CD8-positive, alpha-beta memory T cell (primary cell): Measurements from ENCODE around the gene NDFIP1. TPM values are rescaled to one million over a fixed set of nuclear protein-coding genes. Genes with fewer than 3 reads are reported as not detected.
A peak's percentile ranks its signal among the peaks of the same experiment; 100 is the strongest.
"Not testable (repeated sequence)": the region's sequence is repeated elsewhere in the genome, so short reads cannot be mapped to it uniquely, and the experiment has no call there.

Experiments used
- CTCF ChIA-PET: fragments of 350-600 bp; sonication (Branson Sonifier 250); formaldehyde crosslinking; loops from one replicate; lab custom pipeline; 2021; ENCODE audit warnings: antibody characterized with exemption; lab: Charles Lee
- POLR2A ChIA-PET: fragments of 350-600 bp; sonication (Branson Sonifier 250); formaldehyde crosslinking; loops from one replicate; lab custom pipeline; 2021; ENCODE audit warnings: antibody characterized with exemption; lab: Charles Lee
- DNase-seq, 5 donors: peaks; one replicate each; pipeline versions ENCODE4 v3.0.0 to v3.0.0-alpha.2; 2020 to 2022; ENCODE audit warnings: mixed read lengths in 1 of 5
- H3K27ac ChIP-seq: one replicate; pipeline ENCODE4 v1.7.0; 2013; ENCODE audit warnings: low read depth, mild to moderate bottlenecking, low read length, moderate library complexity
- H3K27me3 ChIP-seq: 2 replicates; pipeline ENCODE4 v1.7.0; 2013; ENCODE audit warnings: low read length, mild to moderate bottlenecking; ENCODE audit not compliant: insufficient read depth, poor library complexity, severe bottlenecking
- H3K36me3 ChIP-seq: 2 replicates; pipeline ENCODE4 v1.7.0; 2013; ENCODE audit warnings: mild to moderate bottlenecking, low read length, moderate library complexity; ENCODE audit not compliant: insufficient read depth
- H3K4me1 ChIP-seq: 2 replicates; pipeline ENCODE4 v1.7.0; 2013; ENCODE audit warnings: mild to moderate bottlenecking, low read length, moderate library complexity; ENCODE audit not compliant: insufficient read depth
- H3K4me3 ChIP-seq: 2 replicates; pipeline ENCODE4 v1.7.0; 2013; ENCODE audit warnings: mild to moderate bottlenecking, low read length
- H3K9me3 ChIP-seq: 2 replicates; pipeline ENCODE4 v1.7.0; 2013; ENCODE audit warnings: mild to moderate bottlenecking, low read length
- H3K27ac Mint-ChIP-seq, 8 donors: one replicate each; pipeline ENCODE4 v1.8.0; 2020 to 2021; ENCODE audit warnings: mixed read lengths in 8 of 8, mild to moderate bottlenecking in 6 of 8, inconsistent platforms in 3 of 8, moderate library complexity in 3 of 8
- H3K27me3 Mint-ChIP-seq, 2 donors: one replicate each; pipeline ENCODE4 v1.8.0; 2020 to 2021; ENCODE audit warnings: mixed read lengths in 2 of 2, mild to moderate bottlenecking in 1 of 2, moderate library complexity in 1 of 2
- H3K36me3 Mint-ChIP-seq, 3 donors: one replicate each; pipeline ENCODE4 v1.8.0; 2020 to 2021; ENCODE audit warnings: mixed read lengths in 3 of 3, inconsistent platforms in 1 of 3, mild to moderate bottlenecking in 1 of 3
- H3K4me1 Mint-ChIP-seq, 3 donors: one replicate each; pipeline ENCODE4 v1.8.0; 2020 to 2021; ENCODE audit warnings: mixed read lengths in 3 of 3, inconsistent platforms in 1 of 3, mild to moderate bottlenecking in 1 of 3
- H3K4me3 Mint-ChIP-seq, 7 donors: one replicate each; pipeline ENCODE4 v1.8.0; 2020 to 2021; ENCODE audit warnings: mixed read lengths in 7 of 7, mild to moderate bottlenecking in 6 of 7, moderate library complexity in 4 of 7, inconsistent platforms in 2 of 7
- H3K9me3 Mint-ChIP-seq, 5 donors: one replicate each; pipeline ENCODE4 v1.8.0; 2020 to 2022; ENCODE audit warnings: mixed read lengths in 5 of 5, mild to moderate bottlenecking in 3 of 5, moderate library complexity in 2 of 5, inconsistent platforms in 1 of 5
- polyA plus RNA-seq: library from polyadenylated mRNA; unstranded; fragments of 300-500 nt; fragmentation: Illumina TruSeq; gene quantifications from one replicate; pipeline ENCODE4 v1.2.3, GENCODE V29; 2021
- total RNA-seq, 2 experiments: library from RNA; stranded (reverse); gene quantifications; one replicate each; pipeline ENCODE4 v1.2.3, GENCODE V29; 2021

The NDFIP1 gene
- total and polyA plus RNA-seq, 3 experiments from 2014 or later = 58.3 to 84.4 (median 81.3) TPM

DNA sequence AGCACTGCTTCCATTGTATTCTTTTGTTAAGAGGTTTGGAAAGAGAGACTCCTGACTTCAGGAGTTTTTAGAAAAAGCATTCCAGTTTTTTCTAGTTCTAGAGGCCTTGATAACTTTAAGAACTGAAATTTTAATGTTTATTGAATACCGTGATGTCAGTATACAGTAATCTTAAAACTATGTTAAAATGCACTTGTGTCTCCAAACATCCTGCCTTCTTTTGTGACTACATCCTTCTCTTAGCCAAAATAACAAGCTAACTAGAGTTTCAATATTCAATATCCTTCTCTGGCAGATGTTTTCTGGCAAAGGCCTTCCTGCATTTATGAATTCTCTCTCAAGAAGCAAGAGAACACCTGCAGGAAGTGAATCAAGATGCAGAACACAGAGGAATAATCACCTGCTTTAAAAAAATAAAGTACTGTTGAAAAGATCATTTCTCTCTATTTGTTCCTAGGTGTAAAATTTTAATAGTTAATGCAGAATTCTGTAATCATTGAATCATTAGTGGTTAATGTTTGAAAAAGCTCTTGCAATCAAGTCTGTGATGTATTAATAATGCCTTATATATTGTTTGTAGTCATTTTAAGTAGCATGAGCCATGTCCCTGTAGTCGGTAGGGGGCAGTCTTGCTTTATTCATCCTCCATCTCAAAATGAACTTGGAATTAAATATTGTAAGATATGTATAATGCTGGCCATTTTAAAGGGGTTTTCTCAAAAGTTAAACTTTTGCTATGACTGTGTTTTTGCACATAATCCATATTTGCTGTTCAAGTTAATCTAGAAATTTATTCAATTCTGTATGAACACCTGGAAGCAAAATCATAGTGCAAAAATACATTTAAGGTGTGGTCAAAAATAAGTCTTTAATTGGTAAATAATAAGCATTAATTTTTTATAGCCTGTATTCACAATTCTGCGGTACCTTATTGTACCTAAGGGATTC lies 43.1 kb downstream of the NDFIP1 start:
- no peak overlapping the region for H3K4me3 ChIP-seq
- no peak overlapping the region for H3K27ac ChIP-seq
- peaks cover 26% of the 10 kb centered on the region for H3K36me3 ChIP-seq
- H3K9me3 ChIP-seq = no peaks in the 10 kb centered on the region
- DNase-seq = peak; percentile 35 to 59 (median 50)
- Mint-ChIP-seq H3K27ac (peak overlapping the region in 2 of 8 donors; percentile 32 to 50), H3K4me1 (peaks cover 2 to 10% (median 9%) of the 10 kb centered on the region in 3 donors), H3K4me3 (no peak overlapping the region), H3K27me3 (no peaks in the 10 kb centered on the region), H3K36me3 (peaks cover 6 to 66% (median 11%) of the 10 kb centered on the region in 3 donors), H3K9me3 (no peaks in the 10 kb centered on the region)
- POLR2A ChIA-PET = no interaction called here
- CTCF ChIA-PET = interaction anchor here (0.7 to 2.1 kb wide), 11 partner anchors 8 to 772 kb away, joined by 3 to 13 read pairs (median 3); partner anchors contain the start of gene GNPDA1
- H3K4me1 ChIP-seq = no peaks in the 10 kb centered on the region
- no peaks in the 10 kb centered on the region for H3K27me3 ChIP-seq

DNA sequence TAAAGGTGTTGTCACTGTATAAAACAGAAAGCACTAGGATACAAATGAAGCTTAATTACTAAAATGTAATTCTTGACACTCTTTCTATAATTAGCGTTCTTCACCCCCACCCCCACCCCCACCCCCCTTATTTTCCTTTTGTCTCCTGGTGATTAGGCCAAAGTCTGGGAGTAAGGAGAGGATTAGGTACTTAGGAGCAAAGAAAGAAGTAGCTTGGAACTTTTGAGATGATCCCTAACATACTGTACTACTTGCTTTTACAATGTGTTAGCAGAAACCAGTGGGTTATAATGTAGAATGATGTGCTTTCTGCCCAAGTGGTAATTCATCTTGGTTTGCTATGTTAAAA lies 43.8 kb downstream of the NDFIP1 start:
- no peaks in the 10 kb centered on the region for H3K4me1 ChIP-seq
- peak overlapping the region in 1 of 8 donors; percentile 17 for H3K27ac Mint-ChIP-seq
- no peak for DNase-seq
- no peak overlapping the region for H3K27ac ChIP-seq
- H3K27me3 Mint-ChIP-seq = no peaks in the 10 kb centered on the region
- H3K27me3 ChIP-seq = no peaks in the 10 kb centered on the region
- peaks cover 2 to 10% (median 8%) of the 10 kb centered on the region in 3 donors for H3K4me1 Mint-ChIP-seq
- ChIA-PET CTCF (interaction anchor here (0.7 to 2.1 kb wide), 9 partner anchors 9 to 772 kb away, joined by 3 to 13 read pairs (median 4); no protein-coding TSS in a partner anchor), POLR2A (no interaction called here)
- no peaks in the 10 kb centered on the region for H3K9me3 ChIP-seq
- H3K36me3 Mint-ChIP-seq = peaks cover 4 to 63% (median 7%) of the 10 kb centered on the region in 3 donors
- H3K36me3 ChIP-seq = peaks cover 19% of the 10 kb centered on the region
- no peak overlapping the region for H3K4me3 ChIP-seq
- H3K4me3 Mint-ChIP-seq = no peak overlapping the region
- no peaks in the 10 kb centered on the region for H3K9me3 Mint-ChIP-seq

DNA sequence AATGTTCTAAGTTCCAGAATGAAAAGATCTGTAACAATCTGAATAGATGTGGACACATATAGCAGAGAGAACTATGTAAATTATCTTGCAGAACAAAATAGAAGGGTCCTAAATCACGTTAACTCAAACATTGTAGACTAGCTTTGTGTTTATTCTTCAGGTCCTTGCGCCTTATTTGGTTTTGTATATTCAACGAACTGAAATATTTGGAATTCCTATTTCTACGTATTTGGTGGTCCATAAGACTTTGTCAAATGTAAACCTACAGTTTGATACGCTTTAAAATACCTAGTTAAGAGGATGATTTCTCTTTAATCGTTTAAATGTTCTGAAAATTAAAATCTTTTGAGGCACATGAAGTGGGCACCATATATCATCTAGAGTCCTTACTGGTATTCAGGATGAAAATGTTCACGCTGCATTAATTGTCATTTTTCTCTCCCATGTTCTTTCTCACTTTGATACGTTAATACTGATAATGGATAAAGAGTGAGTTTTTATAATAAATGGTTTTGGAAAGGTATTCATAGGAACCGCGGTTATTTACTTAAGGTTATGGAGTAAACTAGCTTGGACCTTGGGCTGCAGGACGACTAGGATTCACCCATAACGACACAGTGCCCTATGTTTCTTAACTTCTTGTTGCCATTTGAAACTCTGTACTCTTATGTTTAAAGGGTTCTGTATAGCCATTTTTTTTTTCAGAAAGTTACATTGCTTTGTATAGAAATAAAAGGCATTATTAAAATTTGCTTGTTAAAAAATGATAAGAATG lies 45.3 kb downstream of the NDFIP1 start:
- no peaks in the 10 kb centered on the region for H3K9me3 ChIP-seq
- Mint-ChIP-seq H3K27me3 (no peaks in the 10 kb centered on the region), H3K4me3 (no peak overlapping the region), H3K4me1 (peaks cover 2 to 10% (median 5%) of the 10 kb centered on the region in 3 donors), H3K36me3 (peaks cover 0 to 58% (median 2%) of the 10 kb centered on the region in 3 donors), H3K9me3 (no peaks in the 10 kb centered on the region), H3K27ac (no peak overlapping the region)
- no peak for DNase-seq
- POLR2A ChIA-PET = no interaction called here
- H3K27me3 ChIP-seq = no peaks in the 10 kb centered on the region
- no peak overlapping the region for H3K27ac ChIP-seq
- no peaks in the 10 kb centered on the region for H3K4me1 ChIP-seq
- no peak overlapping the region for H3K4me3 ChIP-seq
- CTCF ChIA-PET = interaction anchor here (0.7 to 1.2 kb wide), 2 partner anchors 10 to 395 kb away, joined by 3 read pairs; no protein-coding TSS in a partner anchor
- peaks cover 11% of the 10 kb centered on the region for H3K36me3 ChIP-seq

DNA sequence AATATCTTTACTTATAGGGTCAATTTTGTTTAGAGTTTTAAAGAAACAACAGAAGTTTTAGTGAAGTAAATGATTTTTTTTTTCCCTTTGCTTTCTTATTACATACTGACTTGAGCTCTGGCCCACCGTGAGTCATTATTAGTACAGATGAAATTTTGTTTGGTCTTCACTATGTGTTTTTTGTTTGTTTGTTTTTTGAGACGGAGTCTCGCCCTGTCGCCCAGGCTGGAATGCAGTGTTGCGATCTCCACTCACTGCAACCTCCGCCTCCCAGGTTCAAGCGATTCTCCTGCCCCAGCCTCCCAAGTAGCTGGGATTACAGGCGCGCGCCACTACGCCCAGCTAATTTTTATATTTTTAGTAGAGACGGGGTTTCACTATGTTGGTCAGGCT lies 45.9 kb downstream of the NDFIP1 start:
- POLR2A ChIA-PET, H3K4me3 Mint-ChIP-seq, H3K9me3 Mint-ChIP-seq, H3K27me3 Mint-ChIP-seq, H3K27ac Mint-ChIP-seq, DNase-seq, H3K4me3 ChIP-seq, H3K27ac ChIP-seq, H3K4me1 Mint-ChIP-seq, H3K27me3 ChIP-seq, H3K9me3 ChIP-seq, H3K4me1 ChIP-seq: not testable (repeated sequence)
- peaks cover 11% of the 10 kb centered on the region for H3K36me3 ChIP-seq
- H3K36me3 Mint-ChIP-seq = peaks cover 0 to 56% (median 2%) of the 10 kb centered on the region in 3 donors
- CTCF ChIA-PET = interaction anchor here (1.2 kb wide), 1 partner anchor 395 kb away, joined by 3 read pairs; no protein-coding TSS in a partner anchor

DNA sequence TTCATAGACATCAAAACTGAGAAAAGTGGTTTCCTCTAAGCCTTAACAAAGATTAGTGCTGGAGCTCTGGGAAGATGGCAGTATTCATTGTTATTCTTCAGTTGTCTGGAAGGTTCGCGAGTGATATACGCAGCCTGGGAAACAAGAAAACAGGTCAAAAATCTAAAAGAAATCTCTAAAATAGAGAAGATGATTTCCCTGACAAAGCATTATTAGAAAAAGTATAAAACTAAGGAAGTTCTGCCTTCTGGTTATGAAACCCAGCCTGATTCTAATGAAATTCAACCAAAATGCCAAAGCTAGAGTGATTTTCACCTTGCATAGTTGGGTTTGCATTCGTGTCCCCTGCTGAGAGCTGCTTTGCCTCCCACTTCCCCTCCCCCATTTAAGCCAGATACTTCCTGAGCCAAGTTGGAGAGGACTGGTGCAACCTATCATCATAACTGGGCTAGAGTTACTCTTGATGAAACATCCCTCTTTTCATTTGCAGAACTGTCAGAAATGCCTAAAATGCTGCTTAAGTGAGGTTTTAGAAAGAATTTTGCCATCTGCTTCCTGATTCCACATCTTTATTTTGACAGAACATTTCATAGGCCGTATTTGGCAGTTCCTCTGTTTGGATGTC lies 48.4 kb downstream of the NDFIP1 start:
- Histone ChIP-seq H3K27me3 (no peaks in the 10 kb centered on the region), H3K4me3 (no peak overlapping the region), H3K36me3 (peaks cover 11% of the 10 kb centered on the region), H3K4me1 (no peaks in the 10 kb centered on the region), H3K9me3 (no peaks in the 10 kb centered on the region), H3K27ac (no peak overlapping the region)
- no peaks in the 10 kb centered on the region for H3K9me3 Mint-ChIP-seq
- no peak overlapping the region for H3K4me3 Mint-ChIP-seq
- DNase-seq = no peak
- H3K27me3 Mint-ChIP-seq = no peaks in the 10 kb centered on the region
- H3K4me1 Mint-ChIP-seq = peaks cover 0 to 5% (median 2%) of the 10 kb centered on the region in 3 donors
- POLR2A ChIA-PET = no interaction called here
- peaks cover 0 to 39% (median 2%) of the 10 kb centered on the region in 3 donors for H3K36me3 Mint-ChIP-seq
- CTCF ChIA-PET = no interaction called here
- H3K27ac Mint-ChIP-seq = peak overlapping the region in 2 of 8 donors; percentile 36 to 66

DNA sequence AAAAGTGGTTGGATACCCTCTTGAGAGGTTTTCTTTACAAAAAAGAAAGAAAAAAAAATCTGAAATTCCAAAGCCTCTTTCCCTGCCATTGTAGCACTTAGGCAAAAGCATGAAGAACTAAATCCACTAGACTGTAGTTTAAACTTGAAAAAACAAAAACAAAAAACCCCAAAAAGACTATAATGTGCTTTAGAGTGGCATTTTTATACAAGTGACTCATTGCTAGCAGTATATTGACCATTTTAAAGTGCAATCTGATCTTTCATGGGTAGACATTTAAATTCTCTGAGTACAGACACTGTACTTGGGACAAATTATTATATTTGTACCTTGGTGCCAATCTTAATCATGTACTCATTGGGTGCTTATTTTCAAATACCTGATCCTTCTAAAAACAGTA lies 50.8 kb downstream of the NDFIP1 start:
- Histone ChIP-seq H3K27me3 (no peaks in the 10 kb centered on the region), H3K27ac (no peak overlapping the region), H3K9me3 (no peaks in the 10 kb centered on the region), H3K4me1 (no peaks in the 10 kb centered on the region), H3K4me3 (no peak overlapping the region), H3K36me3 (no peaks in the 10 kb centered on the region)
- H3K27me3 Mint-ChIP-seq = no peaks in the 10 kb centered on the region
- peaks cover 0 to 5% (median 4%) of the 10 kb centered on the region in 3 donors for H3K4me1 Mint-ChIP-seq
- DNase-seq = no peak
- peaks cover 0 to 23% (median 1%) of the 10 kb centered on the region in 3 donors for H3K36me3 Mint-ChIP-seq
- CTCF ChIA-PET = no interaction called here
- no peak overlapping the region for H3K4me3 Mint-ChIP-seq
- peak overlapping the region in 1 of 8 donors; percentile 9 for H3K27ac Mint-ChIP-seq
- no peaks in the 10 kb centered on the region for H3K9me3 Mint-ChIP-seq
- POLR2A ChIA-PET = no interaction called here

DNA sequence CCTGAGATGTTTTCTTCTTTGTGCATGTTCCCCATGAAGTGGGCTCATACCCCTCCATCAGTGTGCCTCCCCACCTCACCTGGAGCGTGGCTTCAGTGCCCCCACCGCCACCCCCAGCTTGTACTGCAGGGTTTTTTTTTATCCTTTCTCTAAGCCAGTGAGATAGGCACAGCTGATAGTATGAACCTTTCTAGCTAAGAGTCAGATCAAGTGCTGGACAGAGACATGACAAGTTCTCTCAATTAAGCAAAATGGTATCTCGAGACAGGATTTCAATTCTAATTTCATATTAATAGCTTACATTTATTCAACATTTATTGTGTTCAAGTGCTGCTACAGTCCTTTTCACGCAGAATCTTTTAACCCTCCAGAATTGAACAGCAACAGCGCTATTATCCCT lies 55.7 kb downstream of the NDFIP1 start:
- no peaks in the 10 kb centered on the region for H3K9me3 ChIP-seq
- no peaks in the 10 kb centered on the region for H3K36me3 ChIP-seq
- H3K27me3 ChIP-seq = no peaks in the 10 kb centered on the region
- peak overlapping the region in 1 of 8 donors; percentile 48 for H3K27ac Mint-ChIP-seq
- no peak overlapping the region for H3K27ac ChIP-seq
- H3K4me3 Mint-ChIP-seq = no peak overlapping the region
- CTCF ChIA-PET = interaction anchor here (1.3 kb wide), 1 partner anchor 196 kb away, joined by 3 read pairs; the partner anchor contains the start of gene RNF14
- no peaks in the 10 kb centered on the region for H3K9me3 Mint-ChIP-seq
- POLR2A ChIA-PET = no interaction called here
- H3K4me3 ChIP-seq = no peak overlapping the region
- no peak for DNase-seq
- no peaks in the 10 kb centered on the region for H3K4me1 ChIP-seq
- peaks cover 0 to 5% (median 4%) of the 10 kb centered on the region in 3 donors for H3K4me1 Mint-ChIP-seq
- no peaks in the 10 kb centered on the region for H3K27me3 Mint-ChIP-seq
- H3K36me3 Mint-ChIP-seq = no peaks in the 10 kb centered on the region
